ENCODE results near the gene ETDA.

GRCh38 chrX:135287266-135287823 is 35.5 kb downstream of the ETDA start:
- TF ChIP-seq PBX2 (CRISPR knock-in tag; IDR thresholded peaks at IDR 0.05), result no peak
- no peak for TF ChIP-seq CHD2 (IDR thresholded peaks at IDR 0.05; ENCODE audit: low read depth, low read length)
- TF ChIP-seq, protein P1, sequence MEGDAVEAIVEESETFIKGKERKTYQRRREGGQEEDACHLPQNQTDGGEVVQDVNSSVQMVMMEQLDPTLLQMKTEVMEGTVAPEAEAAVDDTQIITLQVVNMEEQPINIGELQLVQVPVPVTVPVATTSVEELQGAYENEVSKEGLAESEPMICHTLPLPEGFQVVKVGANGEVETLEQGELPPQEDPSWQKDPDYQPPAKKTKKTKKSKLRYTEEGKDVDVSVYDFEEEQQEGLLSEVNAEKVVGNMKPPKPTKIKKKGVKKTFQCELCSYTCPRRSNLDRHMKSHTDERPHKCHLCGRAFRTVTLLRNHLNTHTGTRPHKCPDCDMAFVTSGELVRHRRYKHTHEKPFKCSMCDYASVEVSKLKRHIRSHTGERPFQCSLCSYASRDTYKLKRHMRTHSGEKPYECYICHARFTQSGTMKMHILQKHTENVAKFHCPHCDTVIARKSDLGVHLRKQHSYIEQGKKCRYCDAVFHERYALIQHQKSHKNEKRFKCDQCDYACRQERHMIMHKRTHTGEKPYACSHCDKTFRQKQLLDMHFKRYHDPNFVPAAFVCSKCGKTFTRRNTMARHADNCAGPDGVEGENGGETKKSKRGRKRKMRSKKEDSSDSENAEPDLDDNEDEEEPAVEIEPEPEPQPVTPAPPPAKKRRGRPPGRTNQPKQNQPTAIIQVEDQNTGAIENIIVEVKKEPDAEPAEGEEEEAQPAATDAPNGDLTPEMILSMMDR (CRISPR knock-in tag; IDR thresholded peaks at IDR 0.05), result no peak
- no peak for TF ChIP-seq ARNT (IDR thresholded peaks at IDR 0.05)
- TF ChIP-seq SMAD1 (CRISPR knock-in tag; IDR thresholded peaks at IDR 0.05; ENCODE audit: borderline replicate concordance, low read depth), result no peak
- no peak for TF ChIP-seq CREM (IDR thresholded peaks at IDR 0.05)
- TF ChIP-seq CREM (CRISPR knock-in tag; IDR thresholded peaks at IDR 0.05), result no peak
- TF ChIP-seq ZNF275 (CRISPR knock-in tag; IDR thresholded peaks at IDR 0.05; ENCODE audit: borderline replicate concordance), result no peak
